Measurements from ENCODE around the gene NCSTN.

Gene NCSTN

DNA sequence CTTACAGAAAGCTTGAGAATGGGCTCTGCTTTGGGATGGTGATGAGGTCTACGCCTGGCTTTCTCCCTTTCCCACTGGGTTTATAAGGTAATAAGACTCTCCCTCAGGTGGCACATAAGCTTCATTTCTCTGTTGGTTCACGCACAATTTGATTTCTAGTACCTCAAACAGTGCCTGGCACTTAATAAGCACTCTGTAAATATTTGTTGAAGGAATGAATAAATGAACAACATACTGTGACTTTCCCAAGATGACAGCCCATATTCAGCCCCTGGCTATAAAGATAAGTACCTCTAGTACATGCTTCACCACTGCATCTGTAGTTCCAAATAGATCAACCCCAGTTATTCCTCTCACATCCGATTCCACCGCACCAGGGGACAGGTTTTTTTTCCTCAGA, 17.9 kb upstream of the NCSTN start:
- H3K4me2 ChIP-seq (ENCODE audit: low read length), result no peak overlapping the region
- H3K9ac ChIP-seq, result no peak overlapping the region
- no peaks in the 10 kb centered on the region for H3K4me1 ChIP-seq
- TF ChIP-seq, protein P1, sequence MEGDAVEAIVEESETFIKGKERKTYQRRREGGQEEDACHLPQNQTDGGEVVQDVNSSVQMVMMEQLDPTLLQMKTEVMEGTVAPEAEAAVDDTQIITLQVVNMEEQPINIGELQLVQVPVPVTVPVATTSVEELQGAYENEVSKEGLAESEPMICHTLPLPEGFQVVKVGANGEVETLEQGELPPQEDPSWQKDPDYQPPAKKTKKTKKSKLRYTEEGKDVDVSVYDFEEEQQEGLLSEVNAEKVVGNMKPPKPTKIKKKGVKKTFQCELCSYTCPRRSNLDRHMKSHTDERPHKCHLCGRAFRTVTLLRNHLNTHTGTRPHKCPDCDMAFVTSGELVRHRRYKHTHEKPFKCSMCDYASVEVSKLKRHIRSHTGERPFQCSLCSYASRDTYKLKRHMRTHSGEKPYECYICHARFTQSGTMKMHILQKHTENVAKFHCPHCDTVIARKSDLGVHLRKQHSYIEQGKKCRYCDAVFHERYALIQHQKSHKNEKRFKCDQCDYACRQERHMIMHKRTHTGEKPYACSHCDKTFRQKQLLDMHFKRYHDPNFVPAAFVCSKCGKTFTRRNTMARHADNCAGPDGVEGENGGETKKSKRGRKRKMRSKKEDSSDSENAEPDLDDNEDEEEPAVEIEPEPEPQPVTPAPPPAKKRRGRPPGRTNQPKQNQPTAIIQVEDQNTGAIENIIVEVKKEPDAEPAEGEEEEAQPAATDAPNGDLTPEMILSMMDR (IDR thresholded peaks at IDR 0.05), result no peak
- H3K27ac ChIP-seq, result no peak overlapping the region
- H3K9me3 ChIP-seq (ENCODE audit: control insufficient read depth, low read length), result no peaks in the 10 kb centered on the region
- no peaks in the 10 kb centered on the region for H3K36me3 ChIP-seq (ENCODE audit: control insufficient read depth, insufficient read depth, low read length)
- H3K27me3 ChIP-seq (ENCODE audit: control insufficient read depth, insufficient read depth, low read length), result no peaks in the 10 kb centered on the region
- no peak overlapping the region for H2AFZ ChIP-seq
- H3K4me3 ChIP-seq (ENCODE audit: low read depth, low read length), result no peak overlapping the region
- no peaks in the 10 kb centered on the region for H3K79me2 ChIP-seq

DNA sequence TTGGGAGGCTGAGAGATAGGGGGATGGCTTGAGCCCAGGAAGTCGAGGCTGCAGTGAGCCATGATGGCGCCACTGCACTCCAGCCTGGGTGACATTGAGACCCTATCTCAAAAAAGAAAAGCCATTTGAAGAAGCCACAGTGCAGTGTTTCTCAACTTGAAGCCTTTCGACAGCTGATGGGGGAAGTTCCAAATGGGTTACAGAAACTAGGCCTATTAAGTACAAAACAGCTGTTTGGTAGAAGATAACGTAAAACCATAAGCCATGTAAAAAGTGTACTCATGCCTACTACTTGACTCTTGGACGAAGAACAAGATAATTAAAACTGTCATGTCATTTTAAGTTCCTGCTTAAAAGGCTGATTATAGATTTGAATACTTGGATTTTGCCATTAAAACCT, 16.8 kb upstream of the NCSTN start:
- Histone ChIP-seq H2AFZ (no peak overlapping the region), H3K4me3 (ENCODE audit: low read depth, low read length) (no peak overlapping the region), H3K4me2 (ENCODE audit: low read length) (no peak overlapping the region), H3K9ac (no peak overlapping the region), H3K27me3 (ENCODE audit: control insufficient read depth, insufficient read depth, low read length) (no peaks in the 10 kb centered on the region), H3K4me1 (no peaks in the 10 kb centered on the region), H3K79me2 (no peaks in the 10 kb centered on the region), H3K27ac (no peak overlapping the region), H3K36me3 (ENCODE audit: control insufficient read depth, insufficient read depth, low read length) (no peaks in the 10 kb centered on the region), H3K9me3 (ENCODE audit: control insufficient read depth, low read length) (no peaks in the 10 kb centered on the region)
- TF ChIP-seq, protein P1 (IDR thresholded peaks at IDR 0.05), result no peak

DNA sequence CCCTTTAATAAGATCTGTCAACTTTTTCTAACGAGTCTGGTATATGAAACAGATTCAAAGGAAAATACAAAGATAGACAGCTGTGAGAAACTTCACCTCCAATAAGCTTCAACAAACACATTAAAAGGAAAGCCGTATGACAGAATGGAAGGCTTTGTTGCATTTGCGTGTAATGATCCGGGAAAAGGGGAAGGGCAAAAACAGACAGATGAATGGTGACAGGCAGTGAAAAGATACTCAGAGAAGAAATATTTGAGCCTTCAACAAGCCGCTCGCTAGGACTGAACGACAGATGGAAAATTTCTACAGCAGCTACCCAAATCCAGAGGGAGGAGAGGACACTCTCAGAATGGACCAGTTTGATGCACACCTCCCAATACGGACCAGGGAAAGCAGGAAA, 15.0 kb upstream of the NCSTN start:
- Histone ChIP-seq H3K4me2 (ENCODE audit: low read length) (no peak overlapping the region), H3K27me3 (ENCODE audit: control insufficient read depth, insufficient read depth, low read length) (no peaks in the 10 kb centered on the region), H3K4me3 (ENCODE audit: low read depth, low read length) (no peak overlapping the region), H3K4me1 (no peaks in the 10 kb centered on the region), H3K9ac (no peak overlapping the region), H3K27ac (no peak overlapping the region), H2AFZ (no peak overlapping the region), H3K79me2 (no peaks in the 10 kb centered on the region), H3K36me3 (ENCODE audit: control insufficient read depth, insufficient read depth, low read length) (no peaks in the 10 kb centered on the region), H3K9me3 (ENCODE audit: control insufficient read depth, low read length) (no peaks in the 10 kb centered on the region)
- TF ChIP-seq, protein P1 (IDR thresholded peaks at IDR 0.05), result no peak

DNA sequence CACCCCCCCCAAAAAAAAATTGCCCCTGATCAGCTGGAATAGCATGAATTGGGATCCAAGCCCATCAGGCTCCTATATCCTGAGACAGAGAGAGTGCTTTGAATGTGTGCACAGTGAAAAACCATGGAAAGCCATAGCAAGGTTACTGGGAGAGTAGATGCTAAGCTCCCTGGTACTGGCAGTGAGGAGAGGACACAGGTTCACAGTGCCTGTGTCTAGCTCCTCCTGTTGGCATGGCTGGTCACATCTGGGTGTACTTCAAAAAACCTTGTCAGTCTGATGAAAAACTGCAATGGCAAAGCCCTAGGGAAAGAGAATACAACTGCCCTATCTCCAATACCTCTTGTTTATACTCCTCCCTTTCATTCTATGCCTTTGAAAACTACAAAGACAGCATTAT, 13.1 kb upstream of the NCSTN start:
- no peak overlapping the region for H3K4me3 ChIP-seq (ENCODE audit: low read depth, low read length)
- no peaks in the 10 kb centered on the region for H3K9me3 ChIP-seq (ENCODE audit: control insufficient read depth, low read length)
- no peak overlapping the region for H3K4me2 ChIP-seq (ENCODE audit: low read length)
- no peaks in the 10 kb centered on the region for H3K27me3 ChIP-seq (ENCODE audit: control insufficient read depth, insufficient read depth, low read length)
- no peaks in the 10 kb centered on the region for H3K36me3 ChIP-seq (ENCODE audit: control insufficient read depth, insufficient read depth, low read length)
- no peaks in the 10 kb centered on the region for H3K79me2 ChIP-seq
- H3K27ac ChIP-seq, result no peak overlapping the region
- no peaks in the 10 kb centered on the region for H3K4me1 ChIP-seq
- TF ChIP-seq, protein P1 (IDR thresholded peaks at IDR 0.05), result no peak
- H2AFZ ChIP-seq, result no peak overlapping the region
- H3K9ac ChIP-seq, result no peak overlapping the region

DNA sequence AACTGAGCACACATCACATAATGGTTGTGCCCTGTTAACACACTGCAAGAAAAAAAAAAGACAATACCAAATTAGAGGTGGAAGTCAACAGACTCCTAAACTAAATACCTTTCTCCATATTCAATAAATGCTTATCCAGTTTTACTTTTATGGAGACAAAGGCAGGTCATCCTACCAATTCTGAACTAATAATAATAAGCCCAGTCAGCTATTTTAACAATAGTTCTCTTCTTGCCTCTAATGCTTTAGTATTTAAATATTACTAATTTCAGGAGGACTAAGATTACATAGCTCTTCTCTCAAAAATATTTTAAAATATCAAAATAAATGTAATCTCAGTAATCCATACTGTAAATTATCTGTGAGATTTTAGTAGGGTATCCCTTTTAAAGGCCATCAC, 10.7 kb upstream of the NCSTN start:
- TF ChIP-seq, protein P1 (IDR thresholded peaks at IDR 0.05), result no peak
- H3K36me3 ChIP-seq (ENCODE audit: control insufficient read depth, insufficient read depth, low read length), result no peaks in the 10 kb centered on the region
- H3K4me1 ChIP-seq, result no peaks in the 10 kb centered on the region
- H3K9ac ChIP-seq, result no peak overlapping the region
- no peaks in the 10 kb centered on the region for H3K9me3 ChIP-seq (ENCODE audit: control insufficient read depth, low read length)
- H3K4me3 ChIP-seq (ENCODE audit: low read depth, low read length), result no peak overlapping the region
- no peak overlapping the region for H2AFZ ChIP-seq
- H3K27me3 ChIP-seq (ENCODE audit: control insufficient read depth, insufficient read depth, low read length), result no peaks in the 10 kb centered on the region
- H3K79me2 ChIP-seq, result no peaks in the 10 kb centered on the region
- no peak overlapping the region for H3K4me2 ChIP-seq (ENCODE audit: low read length)
- H3K27ac ChIP-seq, result no peak overlapping the region
